Mesenchymal stem cell (in vitro differentiated cells and primary cell): ENCODE data around the gene GPC1. TPM values are rescaled to one million over a fixed set of nuclear protein-coding genes. Genes with fewer than 3 reads are reported as not detected.
"Not testable (repeated sequence)": the region's sequence is repeated elsewhere in the genome, so short reads cannot be mapped to it uniquely, and the experiment has no call there.

Source experiments
- DNase-seq: peaks from one replicate; pipeline ENCODE4 v3.0.0-alpha.2; 2013
- H2AFZ ChIP-seq: one replicate; pipeline ENCODE4 v1.6.1; 2013; ENCODE audit warnings: low read depth, mild to moderate bottlenecking, control low read depth, inconsistent platforms, low read length, moderate library complexity
- H2AK5ac ChIP-seq: 2 replicates; pipeline ENCODE4 v1.6.1; 2013; ENCODE audit warnings: low read length, moderate library complexity, mild to moderate bottlenecking, inconsistent platforms; ENCODE audit not compliant: severe bottlenecking
- H2BK120ac ChIP-seq: one replicate; pipeline ENCODE4 v1.6.1; 2013; ENCODE audit warnings: low read depth, mild to moderate bottlenecking, inconsistent platforms, low read length, moderate library complexity
- H2BK12ac ChIP-seq, 2 experiments: one replicate each; pipeline ENCODE4 v1.6.1; 2013; ENCODE audit warnings: inconsistent platforms in 2 of 2, low read length in 2 of 2, mild to moderate bottlenecking in 2 of 2, moderate library complexity in 2 of 2, control low read depth in 1 of 2
- H2BK15ac ChIP-seq: one replicate; pipeline ENCODE4 v1.6.1; 2013; ENCODE audit warnings: mild to moderate bottlenecking, low read depth, inconsistent platforms; ENCODE audit not compliant: poor library complexity, severe bottlenecking
- H2BK5ac ChIP-seq: 2 replicates; pipeline ENCODE4 v1.6.1; 2013; ENCODE audit warnings: low read depth, mild to moderate bottlenecking, low read length, control low read depth, inconsistent platforms; ENCODE audit not compliant: poor library complexity, severe bottlenecking
- H3K14ac ChIP-seq, 2 experiments: one replicate each; pipeline ENCODE4 v1.6.1; 2013; ENCODE audit warnings: inconsistent platforms in 2 of 2, low read length in 2 of 2, control low read depth in 1 of 2, mild to moderate bottlenecking in 1 of 2, moderate library complexity in 1 of 2
- H3K18ac ChIP-seq, 2 experiments: one replicate each; pipeline ENCODE4 v1.6.1; 2013; ENCODE audit warnings: inconsistent platforms in 2 of 2, low read length in 2 of 2, control low read depth in 1 of 2, low read depth in 1 of 2, mild to moderate bottlenecking in 1 of 2
- H3K23ac ChIP-seq, 2 experiments: one replicate each; pipeline ENCODE4 v1.6.1; 2013; ENCODE audit warnings: inconsistent platforms in 2 of 2, low read length in 2 of 2, mild to moderate bottlenecking in 2 of 2, moderate library complexity in 2 of 2, control low read depth in 1 of 2
- H3K27ac ChIP-seq: 2 replicates; pipeline ENCODE4 v1.5.1; 2013; ENCODE audit warnings: mild to moderate bottlenecking, moderate library complexity, low read length, control low read depth, inconsistent platforms; ENCODE audit not compliant: poor library complexity, severe bottlenecking
- H3K27me3 ChIP-seq, 2 experiments: 2 replicates each; pipeline versions ENCODE4 v1.6.1 to v1.7.0; 2013; ENCODE audit warnings: low read length in 2 of 2, mild to moderate bottlenecking in 2 of 2, moderate library complexity in 2 of 2, control low read depth in 1 of 2, inconsistent platforms in 1 of 2; ENCODE audit not compliant: control insufficient read depth in 1 of 2, insufficient read depth in 1 of 2
- H3K36me3 ChIP-seq, 2 experiments: 2 replicates each; pipeline versions ENCODE4 v1.6.1 to v1.7.0; 2013; ENCODE audit warnings: low read length in 2 of 2, control low read depth in 1 of 2, inconsistent platforms in 1 of 2, low read depth in 1 of 2, mild to moderate bottlenecking in 1 of 2; ENCODE audit not compliant: insufficient read depth in 2 of 2, control insufficient read depth in 1 of 2
- H3K4ac ChIP-seq, 2 experiments: one replicate each; pipeline ENCODE4 v1.6.1; 2013; ENCODE audit warnings: inconsistent platforms in 2 of 2, low read length in 2 of 2, mild to moderate bottlenecking in 2 of 2, moderate library complexity in 2 of 2, control low read depth in 1 of 2, low read depth in 1 of 2
- H3K4me1 ChIP-seq: 2 replicates; pipeline ENCODE4 v1.6.1; 2013; ENCODE audit warnings: low read depth, low read length, control low read depth; ENCODE audit not compliant: control insufficient read depth, insufficient read depth
- H3K4me2 ChIP-seq: 2 replicates; pipeline ENCODE4 v1.6.1; 2013; ENCODE audit warnings: low read length, mild to moderate bottlenecking, inconsistent platforms; ENCODE audit not compliant: poor library complexity, severe bottlenecking
- H3K4me3 ChIP-seq, 2 experiments: 2 replicates each; pipeline versions ENCODE4 v1.5.1 to v1.7.0; 2013; ENCODE audit warnings: low read length in 2 of 2, mild to moderate bottlenecking in 2 of 2, control low read depth in 1 of 2, low read depth in 1 of 2; ENCODE audit not compliant: insufficient read depth in 1 of 2
- H3K79me1 ChIP-seq: replicated peaks from 2 replicates; pipeline ENCODE4 v1.6.1; 2013; ENCODE audit warnings: mild to moderate bottlenecking, control low read depth, low read length, inconsistent platforms; ENCODE audit not compliant: poor library complexity, severe bottlenecking
- H3K9ac ChIP-seq: 2 replicates; pipeline ENCODE4 v1.7.0; 2013; ENCODE audit warnings: mild to moderate bottlenecking, low read length, moderate library complexity
- H3K9me3 ChIP-seq: 2 replicates; pipeline ENCODE4 v1.7.0; 2013; ENCODE audit warnings: mild to moderate bottlenecking, low read length; ENCODE audit not compliant: control insufficient read depth
- H4K8ac ChIP-seq: one replicate; pipeline ENCODE4 v1.6.1; 2013; ENCODE audit warnings: inconsistent platforms, mild to moderate bottlenecking, low read length, moderate library complexity
- H4K91ac ChIP-seq: one replicate; pipeline ENCODE4 v1.6.1; 2013; ENCODE audit warnings: mild to moderate bottlenecking, low read length, inconsistent platforms
- WGBS: methylation state at CpG from one replicate; pipeline ENCODE4 v1.1.7; 2013; ENCODE audit warnings: mixed read lengths; 5-methylcytosine and 5-hydroxymethylcytosine counted together
- polyA plus RNA-seq, 2 experiments: library from polyadenylated mRNA; stranded (reverse); fragments of 200-250 nt; gene quantifications; one replicate each; pipeline ENCODE4 v1.2.3, GENCODE V29; 2013

Gene GPC1
- 65.7 TPM for polyA plus RNA-seq (2013, experiment 1 of 2)
- 65.6 TPM for polyA plus RNA-seq (2013, experiment 2 of 2)

- H3K4me2 ChIP-seq: peak within 1 kb of the TSS; percentile 93
- no peak within 1 kb of the TSS for H2AK5ac ChIP-seq
- H2BK120ac ChIP-seq: peak within 1 kb of the TSS; percentile 96
- peaks cover 0 to 4% of the 10 kb centered on the region in 2 experiments for H3K36me3 ChIP-seq
- H2BK15ac ChIP-seq: peak within 1 kb of the TSS; percentile 93
- peak within 1 kb of the TSS; percentile 84 to 88 for H3K23ac ChIP-seq
- peak within 1 kb of the TSS; percentile 51 to 56 for H2BK12ac ChIP-seq
- H4K8ac ChIP-seq: peak within 1 kb of the TSS; percentile 53
- H3K4me3 ChIP-seq: peak within 1 kb of the TSS; percentile 71 to 84
- peak within 1 kb of the TSS; percentile 88 for H3K9ac ChIP-seq
- H3K9me3 ChIP-seq: no peaks in the 10 kb centered on the region
- H2AFZ ChIP-seq: peak within 1 kb of the TSS; percentile 57
- H3K27ac ChIP-seq: no peak within 1 kb of the TSS
- peak within 1 kb of the TSS; percentile 49 for H2BK5ac ChIP-seq
- under 1% methylated on average over 32 of the region's 77 CpGs for WGBS
- peaks cover 0 to 4% of the 10 kb centered on the region in 2 experiments for H3K27me3 ChIP-seq
- peak within 1 kb of the TSS; percentile 92 to 93 for H3K18ac ChIP-seq
- H3K4me1 ChIP-seq: peaks cover 37% of the 10 kb centered on the region
- peak within 1 kb of the TSS; percentile 86 for H4K91ac ChIP-seq
- peaks cover 36% of the 10 kb centered on the region for H3K79me1 ChIP-seq
- peak; percentile 72 for DNase-seq
- H3K4ac ChIP-seq: peak within 1 kb of the TSS; percentile 54 to 86
- H3K14ac ChIP-seq: peak within 1 kb of the TSS in 1 of 2 experiments; percentile 62
Observed at GRCh38 chr2:240435457-240435947, at the start of gene GPC1. Gene GPC1, plus strand, starts transcription at chr2:240435663. Its CDS starts 256 bp downstream, at chr2:240435919.

- H2AFZ ChIP-seq: no peak overlapping the region
- H3K18ac ChIP-seq: no peak overlapping the region
- H2BK15ac ChIP-seq: peak overlapping the region; percentile 60
- H2BK5ac ChIP-seq: no peak overlapping the region
- peak overlapping the region; percentile 13 for H4K8ac ChIP-seq
- H3K79me1 ChIP-seq: no peaks in the 10 kb centered on the region
- H3K27me3 ChIP-seq: peaks cover 0 to 12% of the 10 kb centered on the region in 2 experiments
- no peak overlapping the region for H3K4me2 ChIP-seq
- no peak overlapping the region for H3K4me3 ChIP-seq
- H3K36me3 ChIP-seq: no peaks in the 10 kb centered on the region
- H3K14ac ChIP-seq: no peak overlapping the region
- H3K9me3 ChIP-seq: no peaks in the 10 kb centered on the region
- H3K4ac ChIP-seq: no peak overlapping the region
- H3K9ac ChIP-seq: no peak overlapping the region
- no peak overlapping the region for H3K23ac ChIP-seq
- H4K91ac ChIP-seq: peak overlapping the region; percentile 54
- H2BK120ac ChIP-seq: no peak overlapping the region
- WGBS: 88% methylated on average over 12 of the region's 12 CpGs
- H2BK12ac ChIP-seq: peak overlapping the region in 1 of 2 experiments; percentile 56
- DNase-seq: no peak
- H2AK5ac ChIP-seq: no peak overlapping the region
- H3K27ac ChIP-seq: no peak overlapping the region
- H3K4me1 ChIP-seq: peaks cover 8% of the 10 kb centered on the region
Observed at GRCh38 chr2:240386326-240386725, 49.1 kb upstream of the GPC1 start.

- H3K4me2 ChIP-seq: not testable (repeated sequence)
- H3K27me3 ChIP-seq: peaks cover 0 to 12% of the 10 kb centered on the region in 2 experiments
Observed at GRCh38 chr2:240386743-240387142, 48.7 kb upstream of the GPC1 start.

GRCh38 chr2:240387325-240387668 lies 48.2 kb upstream of the GPC1 start:
- Histone ChIP-seq H4K91ac (no peak overlapping the region), H2AFZ (no peak overlapping the region), H3K27me3 (peaks cover 0 to 12% of the 10 kb centered on the region in 2 experiments), H3K27ac (no peak overlapping the region), H3K4me1 (peaks cover 12% of the 10 kb centered on the region), H3K18ac (peak overlapping the region in 1 of 2 experiments; percentile 54), H2AK5ac (no peak overlapping the region), H2BK12ac (no peak overlapping the region), H3K23ac (no peak overlapping the region), H3K9me3 (no peaks in the 10 kb centered on the region), H2BK120ac (no peak overlapping the region), H3K9ac (peak overlapping the region; percentile 58), H3K4me2 (no peak overlapping the region), H4K8ac (no peak overlapping the region), H3K4ac (no peak overlapping the region), H3K36me3 (no peaks in the 10 kb centered on the region), H3K4me3 (peak overlapping the region in 1 of 2 experiments; percentile 20), H3K14ac (no peak overlapping the region), H2BK15ac (no peak overlapping the region), H3K79me1 (no peaks in the 10 kb centered on the region), H2BK5ac (no peak overlapping the region)
- DNase-seq: no peak
- 73% methylated on average over 9 of the region's 9 CpGs for WGBS

More at GRCh38 chr2:240386743-240387142, 48.7 kb upstream of the GPC1 start:
- H2BK15ac ChIP-seq, DNase-seq, H2AFZ ChIP-seq, H3K14ac ChIP-seq, H3K79me1 ChIP-seq, H3K9me3 ChIP-seq, H3K9ac ChIP-seq, H2AK5ac ChIP-seq, H2BK120ac ChIP-seq, H3K4ac ChIP-seq, H3K4me3 ChIP-seq, H3K4me1 ChIP-seq, H3K27ac ChIP-seq, H4K91ac ChIP-seq, H3K18ac ChIP-seq, H2BK12ac ChIP-seq, H3K36me3 ChIP-seq, H2BK5ac ChIP-seq, H3K23ac ChIP-seq: not testable (repeated sequence)
- WGBS: 87% methylated on average over 2 of the region's 4 CpGs
- peak overlapping the region; percentile 13 for H4K8ac ChIP-seq
